Activated T-cell treated with anti-CD3 and anti-CD28 coated beads for 24 hours (primary cell): ENCODE measurements around the gene XPO5.
"Not testable (repeated sequence)": the region's sequence is repeated elsewhere in the genome, so short reads cannot be mapped to it uniquely, and the experiment has no call there.

Experiments
- DNase-seq: peaks from one replicate; pipeline ENCODE4 v3.0.0-alpha.2; 2020; ENCODE audit warnings: low read depth

The XPO5 gene

GRCh38 chr6:43517505-43518357 is 58.1 kb downstream of the XPO5 start:
- peak; percentile 16 for DNase-seq

- DNase-seq = peak; percentile 97
Observed at GRCh38 chr6:43516697-43517504, 58.9 kb downstream of the XPO5 start, which contains the start of the genes POLR1C and YIPF3. POLR1C (plus strand) TSS chr6:43517089; CDS start chr6:43517110, 21 bp downstream. YIPF3 (minus strand) TSS chr6:43516926; CDS start chr6:43516807, 119 bp downstream.

- no peak for DNase-seq
Observed at GRCh38 chr6:43516367-43516696, 59.5 kb downstream of the XPO5 start.

GRCh38 chr6:43515808-43516207 is 60.0 kb downstream of the XPO5 start:
- no peak for DNase-seq

GRCh38 chr6:43511824-43512415 is 63.9 kb downstream of the XPO5 start:
- no peak for DNase-seq

GRCh38 chr6:43510827-43511163 is 65.0 kb downstream of the XPO5 start:
- DNase-seq = no peak

GRCh38 chr6:43509984-43510826 is 65.6 kb downstream of the XPO5 start, which contains the start of gene LRRC73:
LRRC73 (minus strand) TSS chr6:43510346; CDS start chr6:43509785, 561 bp downstream.
- DNase-seq = peak; percentile 70

- no peak for DNase-seq
Observed at GRCh38 chr6:43509142-43509983, 66.5 kb downstream of the XPO5 start.

GRCh38 chr6:43508481-43509141 is 67.2 kb downstream of the XPO5 start:
- DNase-seq = no peak

- peak; percentile 70 for DNase-seq
Observed at GRCh38 chr6:43506667-43507471, 69.0 kb downstream of the XPO5 start.

GRCh38 chr6:43506171-43506570 is 69.7 kb downstream of the XPO5 start:
- DNase-seq = no peak

GRCh38 chr6:43505718-43506117 is 70.1 kb downstream of the XPO5 start:
- DNase-seq = no peak

GRCh38 chr6:43504756-43505593 is 70.9 kb downstream of the XPO5 start:
- no peak for DNase-seq

- DNase-seq = no peak
Observed at GRCh38 chr6:43503443-43503842, 72.4 kb downstream of the XPO5 start.

- no peak for DNase-seq
Observed at GRCh38 chr6:43502666-43503065, 73.2 kb downstream of the XPO5 start.

GRCh38 chr6:43500921-43501320 is 74.9 kb downstream of the XPO5 start:
- no peak for DNase-seq

GRCh38 chr6:43499028-43499815 is 76.6 kb downstream of the XPO5 start:
- DNase-seq = no peak

GRCh38 chr6:43498291-43498690 is 77.5 kb downstream of the XPO5 start:
- not testable (repeated sequence) for DNase-seq
